Testis (tissue), 2 donors: Measurements from ENCODE around the gene LPCAT3.

ENCODE experiments used
- CTCF ChIP-seq, 3 experiments: fragments of 450-650 bp in 2 of 3; fragments of 200-600 bp in 1 of 3; sonication (generic) in 1 of 3; IDR thresholded peaks; one replicate each; pipeline ENCODE4 v1.5.1; 2016 to 2019; ENCODE audit warnings: antibody characterized with exemption in 3 of 3, mild to moderate bottlenecking in 2 of 3, moderate library complexity in 1 of 3
- POLR2A ChIP-seq: fragments of 450-650 bp; IDR thresholded peaks from one replicate; pipeline ENCODE4 v1.6.1; 2017; ENCODE audit warnings: antibody characterized with exemption, mild to moderate bottlenecking, moderate library complexity

DNA sequence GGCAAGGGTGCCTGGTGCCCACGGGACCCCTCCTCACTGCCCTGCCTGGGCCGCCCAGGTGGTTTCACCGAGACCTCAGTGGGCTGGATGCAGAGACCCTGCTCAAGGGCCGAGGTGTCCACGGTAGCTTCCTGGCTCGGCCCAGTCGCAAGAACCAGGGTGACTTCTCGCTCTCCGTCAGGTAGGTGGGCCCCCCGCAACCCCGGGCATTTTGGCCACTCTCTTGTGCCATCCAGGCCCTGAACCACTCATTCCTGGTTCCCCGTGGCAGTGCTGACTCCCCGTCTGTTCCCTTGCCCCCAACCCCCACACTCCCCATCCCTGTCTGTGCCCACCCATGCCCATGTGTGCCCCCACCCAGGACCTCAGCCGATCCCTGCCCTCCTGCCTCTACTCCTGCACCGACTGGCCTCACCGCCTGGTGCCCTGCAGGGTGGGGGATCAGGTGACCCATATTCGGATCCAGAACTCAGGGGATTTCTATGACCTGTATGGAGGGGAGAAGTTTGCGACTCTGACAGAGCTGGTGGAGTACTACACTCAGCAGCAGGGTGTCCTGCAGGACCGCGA, 66.6 kb downstream of the LPCAT3 start:
- TF ChIP-seq CTCF (IDR thresholded peaks at IDR 0.05) (no peak), POLR2A (no peak)
